ENCODE measurements around the gene DALRD3. TPM values are rescaled to one million over a fixed set of nuclear protein-coding genes. Genes with fewer than 3 reads are reported as not detected.

The DALRD3 gene
- total RNA-seq, 2 experiments from 2014 or later: 20.2 to 22.8 TPM

DNA sequence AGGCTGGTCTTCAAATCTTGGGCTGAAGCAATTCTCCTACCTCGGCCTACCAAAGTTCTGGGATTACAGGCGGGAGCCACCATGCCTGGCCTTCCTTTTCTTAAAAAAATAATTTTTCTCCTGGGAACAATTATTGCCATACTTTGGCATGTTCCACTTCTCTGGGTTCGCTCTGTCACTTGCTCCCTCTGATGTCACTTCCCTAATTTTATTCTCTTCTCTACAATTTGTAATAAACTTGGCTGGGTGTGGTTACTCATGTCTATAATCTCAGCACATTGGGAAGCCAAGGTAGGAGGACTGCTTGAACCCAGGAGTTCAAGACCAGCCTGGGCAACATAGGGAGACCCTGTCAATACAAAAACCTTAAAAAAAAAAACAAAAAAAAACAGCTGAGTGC, 16.9 kb upstream of the DALRD3 start:
- no peaks in the 10 kb centered on the region for H3K9me3 Mint-ChIP-seq
- no peak for TF ChIP-seq CTCF (IDR thresholded peaks at IDR 0.05)
- H3K27me3 Mint-ChIP-seq: no peaks in the 10 kb centered on the region
- no peak overlapping the region for H3K27ac Mint-ChIP-seq
- no peak overlapping the region for H3K4me3 Mint-ChIP-seq
- ChIA-PET POLR2A (interaction anchor here (1.1 kb wide), 1 partner anchor 44 kb away, joined by 3 read pairs; no protein-coding TSS in a partner anchor), CTCF (no interaction called here)
- no peaks in the 10 kb centered on the region for H3K4me1 Mint-ChIP-seq (ENCODE audit: low read depth)
- DNase-seq (no peak), ATAC-seq (no peak)
- intact Hi-C loops (cut with micrococcal nuclease): no loop called here
- peaks cover 34% of the 10 kb centered on the region for H3K36me3 Mint-ChIP-seq (ENCODE audit: low read depth)

- H3K9me3 Mint-ChIP-seq: no peaks in the 10 kb centered on the region
- H3K4me3 Mint-ChIP-seq: no peak overlapping the region
- H3K4me1 Mint-ChIP-seq (ENCODE audit: low read depth): no peaks in the 10 kb centered on the region
- POLR2A ChIA-PET: interaction anchor here (1.1 to 4.4 kb wide), 2 partner anchors 13 to 43 kb away, joined by 3 to 36 read pairs; partner anchors contain the start of gene NDUFAF3
- CTCF ChIA-PET: no interaction called here
- peaks cover 31% of the 10 kb centered on the region for H3K36me3 Mint-ChIP-seq (ENCODE audit: low read depth)
- ATAC-seq (no peak), DNase-seq (no peak)
- H3K27me3 Mint-ChIP-seq: no peaks in the 10 kb centered on the region
- intact Hi-C loops (cut with micrococcal nuclease): no loop called here
- H3K27ac Mint-ChIP-seq: peak overlapping the region; percentile 51
- TF ChIP-seq CTCF (IDR thresholded peaks at IDR 0.05): no peak
These were observed 16.3 kb upstream of the DALRD3 start for GRCh38 chr3:49034650-49035049.

GRCh38 chr3:49032646-49033304, 14.4 kb upstream of the DALRD3 start:
- DNase-seq (no peak), ATAC-seq (no peak)
- POLR2A ChIA-PET: interaction anchor here (1.0 to 4.4 kb wide), 4 partner anchors 11 to 61 kb away, joined by 3 to 36 read pairs (median 5); partner anchors contain the start of genes NDUFAF3 and QRICH1
- CTCF ChIA-PET: interaction anchor here (1.2 to 3.0 kb wide), 3 partner anchors 11 to 45 kb away, joined by 3 to 10 read pairs (median 9); partner anchors contain the start of gene NDUFAF3
- no peaks in the 10 kb centered on the region for H3K9me3 Mint-ChIP-seq
- H3K4me3 Mint-ChIP-seq: no peak overlapping the region
- H3K27ac Mint-ChIP-seq: no peak overlapping the region
- no peaks in the 10 kb centered on the region for H3K27me3 Mint-ChIP-seq
- H3K4me1 Mint-ChIP-seq (ENCODE audit: low read depth): peaks cover 10% of the 10 kb centered on the region
- intact Hi-C loops (cut with micrococcal nuclease): no loop called here
- TF ChIP-seq CTCF (IDR thresholded peaks at IDR 0.05): no peak
- peaks cover 45% of the 10 kb centered on the region for H3K36me3 Mint-ChIP-seq (ENCODE audit: low read depth)

DNA sequence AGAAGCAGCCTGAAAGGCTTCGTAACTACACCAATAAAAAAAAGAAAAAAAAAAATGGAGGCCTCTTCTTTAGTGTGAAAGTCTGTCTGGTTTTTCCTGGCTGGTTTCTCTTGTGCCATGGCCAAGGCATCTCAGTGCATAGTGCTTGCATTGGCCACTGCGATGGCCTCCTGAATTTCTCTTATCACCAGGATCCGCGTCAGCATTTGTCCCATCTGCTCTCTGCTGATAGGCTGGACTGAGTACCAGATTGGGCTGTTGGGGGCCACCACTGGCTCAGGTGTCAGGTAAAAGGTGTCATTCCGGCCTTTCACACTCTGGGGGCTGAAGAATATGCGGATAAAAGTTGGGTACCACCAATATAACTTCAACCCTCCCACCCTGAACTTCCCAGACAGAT, 11.9 kb upstream of the DALRD3 start:
- no peak for DNase-seq
- Mint-ChIP-seq H3K4me3 (no peak overlapping the region), H3K4me1 (ENCODE audit: low read depth) (peaks cover 30% of the 10 kb centered on the region), H3K27me3 (no peaks in the 10 kb centered on the region), H3K27ac (peak overlapping the region; percentile 71), H3K36me3 (ENCODE audit: low read depth) (peaks cover 57% of the 10 kb centered on the region), H3K9me3 (no peaks in the 10 kb centered on the region)
- intact Hi-C loops (cut with micrococcal nuclease): no loop called here
- POLR2A ChIA-PET: interaction anchor here (3.0 to 4.4 kb wide), 2 partner anchors 8 to 39 kb away, joined by 6 to 36 read pairs; partner anchors contain the start of gene NDUFAF3
- no peak for TF ChIP-seq CTCF (IDR thresholded peaks at IDR 0.05)
- no peak for ATAC-seq
- CTCF ChIA-PET: interaction anchor here (0.9 to 3.0 kb wide), 3 partner anchors 9 to 63 kb away, joined by 3 to 10 read pairs (median 9); partner anchors contain the start of genes NDUFAF3 and QRICH1

DNA sequence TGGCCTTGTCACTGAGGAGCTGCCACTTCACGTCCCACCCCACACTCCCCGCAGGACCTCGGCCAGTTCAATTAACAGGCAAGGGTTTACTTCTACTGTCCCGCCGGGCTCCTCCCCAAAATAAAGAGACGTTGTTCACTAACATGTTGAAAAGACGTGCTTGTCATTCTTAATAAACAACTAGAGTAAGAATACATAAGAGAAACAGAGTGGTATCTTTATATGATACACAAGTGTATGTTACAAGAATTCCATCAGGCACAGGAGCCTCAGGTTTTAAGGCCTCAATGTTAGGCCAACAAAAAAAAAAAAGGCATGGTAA, 11.1 kb upstream of the DALRD3 start:
- no peaks in the 10 kb centered on the region for H3K9me3 Mint-ChIP-seq
- peaks cover 60% of the 10 kb centered on the region for H3K36me3 Mint-ChIP-seq (ENCODE audit: low read depth)
- intact Hi-C loops (cut with micrococcal nuclease): loop anchor here (5.0 kb wide), 1 partner anchor 63 kb away; the partner anchor contains the start of gene QRICH1
- DNase-seq (no peak), ATAC-seq (no peak)
- H3K27me3 Mint-ChIP-seq: no peaks in the 10 kb centered on the region
- no peak for TF ChIP-seq CTCF (IDR thresholded peaks at IDR 0.05)
- peaks cover 38% of the 10 kb centered on the region for H3K4me1 Mint-ChIP-seq (ENCODE audit: low read depth)
- ChIA-PET CTCF (interaction anchor here (0.6 to 1.5 kb wide), 5 partner anchors 16 to 75 kb away, joined by 3 to 12 read pairs (median 4); partner anchors contain the start of genes P4HTM, QARS1 and WDR6), POLR2A (interaction anchor here (0.6 to 2.3 kb wide), 16 partner anchors 8 to 556 kb away, joined by 3 to 30 read pairs (median 6); partner anchors contain the start of genes ARIH2, P4HTM, QRICH1 and WDR6)
- H3K4me3 Mint-ChIP-seq: peak overlapping the region; percentile 88
- H3K27ac Mint-ChIP-seq: peak overlapping the region; percentile 92

Data from activated CD8-positive, alpha-beta T cell treated with anti-CD3 and anti-CD28 coated beads for 36 hours (primary cell).